COLO829 (cell line): ENCODE results near the gene LGALS7B.
"Not testable (repeated sequence)": the region's sequence is repeated elsewhere in the genome, so short reads cannot be mapped to it uniquely, and the experiment has no call there.

ENCODE experiments used
- DNase-seq: peaks from one replicate; pipeline ENCODE4 v3.0.0; 2012; ENCODE audit warnings: low spot score

Gene LGALS7B

GRCh38 chr19:38797781-38798180 lies 8.8 kb downstream of the LGALS7B start:
- not testable (repeated sequence) for DNase-seq

GRCh38 chr19:38799104-38799503 lies 10.1 kb downstream of the LGALS7B start:
- DNase-seq: no peak

DNA sequence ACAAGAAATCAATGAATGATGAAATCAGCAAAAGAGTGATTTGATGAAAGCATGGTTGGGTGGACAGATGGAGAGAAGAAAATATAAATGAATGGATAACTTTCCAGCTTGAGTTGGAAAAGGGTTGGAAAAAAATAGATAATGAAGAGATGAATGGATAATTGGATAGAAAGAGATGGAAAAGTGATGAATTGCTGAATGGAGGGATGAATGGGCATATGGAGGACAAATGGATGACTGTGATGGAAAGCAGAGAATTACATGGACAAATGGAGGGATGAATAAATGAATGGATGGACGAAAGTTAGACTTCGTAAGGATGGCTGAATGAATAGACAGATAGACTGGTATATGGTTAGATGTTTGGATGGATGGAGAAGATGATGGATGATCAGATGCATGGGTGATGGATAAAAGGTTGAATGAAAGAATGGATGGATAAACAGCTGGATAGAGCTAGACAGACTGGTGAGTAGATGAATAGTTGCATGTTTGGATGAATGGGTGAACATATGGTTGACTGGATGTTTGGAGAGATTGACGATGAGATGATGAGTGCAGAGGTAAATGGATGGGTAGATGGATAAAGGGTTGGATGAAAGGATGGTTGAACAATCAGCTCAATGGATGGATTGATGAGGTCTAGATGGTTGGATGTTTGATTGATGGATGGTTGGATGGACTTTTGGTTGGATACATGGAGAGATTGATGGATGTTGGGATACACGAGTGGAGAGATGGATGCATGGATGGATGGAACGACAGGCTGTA lies 11.8 kb downstream of the LGALS7B start:
- no peak for DNase-seq

- DNase-seq: no peak
Measured at GRCh38 chr19:38801359-38802095, 12.5 kb downstream of the LGALS7B start.

DNA sequence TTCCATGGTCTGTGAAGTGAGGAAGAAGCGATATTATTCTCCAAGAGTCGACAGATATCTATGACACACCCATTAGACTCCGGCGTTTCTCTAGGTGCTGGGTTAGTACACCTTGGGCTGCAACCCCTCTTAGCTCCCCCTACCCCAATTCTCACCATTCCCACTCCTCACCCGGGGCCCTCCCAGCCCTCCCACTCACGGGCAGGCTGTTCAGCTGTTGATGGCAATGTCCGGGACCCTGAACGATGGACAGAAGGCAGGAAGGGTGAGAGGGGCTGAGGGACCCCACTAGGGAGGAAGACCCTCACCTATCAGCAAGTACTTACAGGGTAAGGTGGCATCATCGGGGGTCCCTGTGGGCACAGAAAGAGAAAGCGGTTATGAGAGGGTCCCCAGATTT lies 14.5 kb downstream of the LGALS7B start:
- DNase-seq: no peak

GRCh38 chr19:38805180-38805579 lies 16.2 kb downstream of the LGALS7B start:
- no peak for DNase-seq

DNA sequence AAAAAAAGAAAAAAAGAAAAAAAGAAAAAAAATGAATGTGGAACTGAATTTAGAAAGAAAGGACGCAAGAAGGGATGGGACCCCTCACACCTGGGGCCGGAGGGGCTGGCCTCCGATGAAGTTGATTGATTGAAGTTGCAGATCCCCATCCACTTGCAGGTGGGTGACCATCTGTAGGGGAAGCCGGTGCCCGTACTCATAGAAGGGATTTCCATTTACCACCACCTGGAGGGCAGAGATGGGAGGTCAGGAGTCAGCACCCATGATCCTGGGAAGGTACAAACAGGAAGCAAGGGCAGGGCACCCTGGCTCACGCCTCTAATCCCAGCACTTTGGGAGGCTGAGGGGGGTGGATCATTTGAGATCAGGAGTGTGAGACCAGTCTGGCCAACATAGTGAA lies 17.4 kb downstream of the LGALS7B start:
- DNase-seq: no peak

GRCh38 chr19:38807374-38808098 lies 18.5 kb downstream of the LGALS7B start:
- DNase-seq: not testable (repeated sequence)

DNA sequence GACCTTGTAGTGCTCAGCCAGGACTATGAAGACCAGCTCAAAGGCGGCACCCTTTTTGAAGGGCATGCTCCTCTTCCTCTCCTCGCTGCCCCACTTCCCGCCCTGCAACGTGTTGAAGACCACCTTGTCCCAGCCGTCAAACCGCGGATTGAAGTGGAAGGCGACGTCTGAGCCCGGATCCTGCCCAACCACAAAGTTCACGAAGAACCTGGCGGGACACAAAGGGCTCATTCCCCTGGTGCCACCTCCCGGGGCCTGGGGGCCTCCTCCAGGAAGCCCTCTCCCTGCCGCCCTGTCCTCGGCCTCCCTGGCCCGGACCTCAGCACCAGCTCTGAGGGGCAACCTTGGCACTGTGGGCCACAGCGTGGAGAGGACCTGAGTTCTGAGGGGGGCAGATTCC lies 19.7 kb downstream of the LGALS7B start:
- DNase-seq: no peak

DNA sequence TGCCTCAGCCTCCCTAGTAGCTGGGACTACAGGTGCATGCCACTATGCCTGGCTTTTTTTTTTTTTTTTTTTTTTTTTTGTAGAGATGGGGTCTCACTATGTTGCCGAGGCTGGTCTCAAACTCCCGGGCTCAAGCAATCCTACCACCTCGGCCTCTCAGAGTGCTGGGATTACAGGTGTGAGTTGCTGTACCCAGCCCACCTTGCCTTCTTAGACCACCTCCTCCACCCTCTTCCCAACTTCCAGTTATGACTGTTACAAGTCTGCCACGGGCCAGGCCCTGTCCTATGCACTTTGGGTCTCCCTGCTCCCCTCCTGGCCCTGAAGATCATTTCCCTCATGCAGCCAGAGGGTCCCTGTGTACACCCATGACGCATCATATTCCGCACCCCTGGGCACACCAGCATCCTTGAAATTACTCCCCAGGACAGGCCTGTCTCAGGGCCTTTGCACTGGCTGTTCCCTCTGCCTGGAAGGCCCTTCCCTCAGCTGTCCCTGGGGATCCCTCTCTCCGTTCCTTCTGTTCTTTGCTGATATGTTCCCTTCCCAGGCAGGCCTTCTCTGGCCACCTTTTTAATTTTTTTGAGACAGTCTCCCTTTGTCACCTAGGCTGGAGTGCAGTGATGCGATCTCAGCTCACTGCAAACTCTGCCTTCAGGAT lies 20.7 kb downstream of the LGALS7B start:
- no peak for DNase-seq

DNA sequence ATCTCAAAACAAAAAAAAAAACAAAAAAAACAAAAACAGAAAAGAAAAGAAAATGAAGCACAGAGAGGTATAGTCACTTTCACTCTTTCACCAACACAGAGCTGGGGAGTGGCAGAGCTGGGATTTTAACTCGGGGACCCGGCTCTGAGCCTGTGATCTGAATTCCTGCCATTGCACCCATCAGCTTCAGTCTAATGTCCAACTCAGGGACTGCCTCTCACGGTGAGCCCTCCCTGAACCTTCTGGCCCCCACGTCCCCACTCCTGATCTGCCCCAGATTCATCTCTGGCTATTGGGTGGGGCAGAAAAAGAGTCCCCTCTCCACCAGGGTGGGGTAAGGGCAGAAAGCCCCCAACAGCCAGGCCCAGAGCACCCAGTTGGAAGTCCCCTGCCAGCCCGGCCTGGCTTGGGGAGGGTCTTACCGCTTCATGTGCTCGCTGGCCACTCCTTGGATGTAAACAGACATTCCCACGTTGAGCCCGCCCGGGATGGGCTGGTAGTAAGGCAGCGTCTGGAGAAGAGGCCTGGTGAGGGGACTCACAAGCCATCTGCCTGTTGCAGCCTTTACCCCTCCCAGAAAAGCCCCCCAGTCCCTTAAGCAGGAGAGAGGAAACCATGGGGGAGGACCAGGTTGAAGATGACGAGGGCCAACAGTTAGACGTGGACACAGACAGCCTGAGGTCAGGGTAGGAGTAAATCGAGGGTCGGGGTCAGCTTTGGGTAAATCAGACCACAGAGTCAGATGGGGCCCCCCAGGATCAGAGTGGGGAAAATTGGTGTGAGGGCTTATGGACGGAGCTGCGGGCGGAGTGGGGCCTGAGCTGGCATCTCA lies 23.2 kb downstream of the LGALS7B start:
- no peak for DNase-seq

GRCh38 chr19:38812841-38813320 lies 23.9 kb downstream of the LGALS7B start, which contains the start of gene LGALS4:
Gene LGALS4 (minus strand): TSS chr19:38812945. CDS start chr19:38812886, 59 bp downstream.
- DNase-seq: no peak

DNA sequence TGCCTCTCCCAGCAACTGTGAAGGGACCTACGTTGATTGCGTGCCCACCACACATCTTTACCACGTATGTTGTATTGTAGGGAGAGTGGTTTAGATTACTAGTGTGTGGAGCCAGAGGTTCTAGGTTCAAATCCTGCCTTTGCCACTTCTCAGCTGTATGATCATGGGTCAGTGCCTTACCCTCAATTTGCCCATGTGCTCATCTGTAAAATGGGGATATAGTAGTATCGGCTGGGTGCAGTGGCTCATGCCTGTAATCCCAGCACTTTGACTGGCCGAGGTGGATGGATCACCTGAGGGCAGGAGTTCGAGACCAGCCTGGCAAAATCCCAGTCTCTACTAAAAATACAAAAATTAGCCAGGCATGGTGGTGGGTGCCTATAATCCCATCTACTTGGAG lies 24.3 kb downstream of the LGALS7B start:
- no peak for DNase-seq

- not testable (repeated sequence) for DNase-seq
Measured at GRCh38 chr19:38813932-38814331, 24.9 kb downstream of the LGALS7B start.

DNA sequence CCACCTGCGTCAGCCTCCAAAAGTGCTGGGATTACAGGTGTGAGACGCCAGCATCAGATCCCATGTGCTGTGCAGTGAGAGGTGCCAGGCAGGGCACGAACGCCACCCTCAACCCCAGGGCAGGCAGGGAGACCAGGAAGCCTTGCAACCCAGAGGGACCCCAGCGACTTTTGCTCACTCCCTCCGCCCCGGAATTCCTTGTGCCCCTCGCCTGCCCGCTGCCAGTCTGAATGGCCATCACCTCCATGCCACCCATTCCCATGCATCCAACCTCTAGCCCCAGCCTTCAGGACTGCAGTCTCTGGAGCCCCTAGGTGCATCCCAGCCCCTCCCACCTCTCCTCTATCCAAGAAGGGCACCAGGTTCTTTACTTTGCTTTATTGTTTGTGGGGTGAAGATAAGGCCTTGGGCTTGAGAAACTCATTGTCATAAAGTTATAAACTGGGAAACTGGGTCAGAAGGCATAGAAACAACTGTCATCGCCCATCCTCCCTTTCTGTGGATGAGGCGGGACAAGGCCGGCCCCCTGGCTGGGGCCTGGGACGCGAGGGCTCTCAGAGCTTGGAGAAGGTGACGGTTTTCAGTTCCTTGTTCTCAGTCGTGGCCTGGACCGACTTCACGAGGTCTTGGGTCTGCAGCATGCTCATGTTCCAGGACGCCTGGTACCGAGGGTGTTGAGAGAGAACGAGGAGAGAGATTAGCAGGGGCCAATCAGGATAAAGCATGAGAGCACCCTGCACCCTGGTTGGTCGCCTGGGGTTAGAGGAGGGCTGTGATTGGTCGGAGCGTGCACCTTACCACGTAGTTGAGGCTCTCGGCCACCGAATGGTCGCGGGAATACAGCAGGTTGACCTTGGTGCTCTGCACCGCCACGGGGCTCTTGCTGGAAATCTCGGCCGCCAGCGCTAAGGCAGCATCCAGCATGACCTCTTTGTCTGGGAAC lies 26.3 kb downstream of the LGALS7B start:
- no peak for DNase-seq

DNA sequence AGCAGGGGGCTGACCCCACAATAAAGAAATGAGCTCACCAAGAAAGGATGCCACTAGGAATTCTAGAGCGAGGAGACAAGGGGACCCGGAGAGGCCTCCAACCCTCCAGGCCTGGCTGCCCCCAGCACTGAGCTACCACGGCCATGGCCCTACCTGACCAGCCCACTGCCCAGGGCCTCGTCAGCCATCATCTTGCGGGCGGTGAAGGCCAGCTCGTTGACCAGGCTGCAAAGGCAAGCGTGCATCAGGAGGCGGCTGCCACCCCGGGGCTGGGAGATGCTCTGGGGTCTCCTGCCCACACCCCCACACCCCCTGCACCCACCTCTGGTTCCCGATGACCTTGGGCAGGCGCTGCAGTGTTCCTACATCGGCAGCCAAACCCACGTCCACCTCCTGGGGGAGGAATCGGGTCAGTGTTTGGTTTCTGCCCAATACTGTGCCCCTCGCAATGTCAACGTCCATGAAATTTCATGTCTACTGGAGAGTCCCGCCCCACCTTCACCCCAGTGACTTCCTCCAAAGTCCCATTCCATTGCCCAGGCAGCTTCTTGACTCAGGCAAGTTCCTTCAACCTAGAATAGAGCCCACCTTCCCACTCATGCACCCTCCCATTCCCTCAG lies 27.2 kb downstream of the LGALS7B start:
- DNase-seq: no peak

- DNase-seq: no peak
Measured at GRCh38 chr19:38817081-38817480, 28.1 kb downstream of the LGALS7B start.

- peak; percentile 42 for DNase-seq
Measured at GRCh38 chr19:38819231-38819920, 30.4 kb downstream of the LGALS7B start.
